Jurkat, Clone E6-1 (cell line): Measurements from ENCODE around the gene C11orf71. TPM values are rescaled to one million over a fixed set of nuclear protein-coding genes. Genes with fewer than 3 reads are reported as not detected.

Source experiments
- DNase-seq: peaks from one replicate; pipeline ENCODE4 v3.0.0-alpha.2; 2011; ENCODE audit warnings: low read depth, low spot score
- H3K4me3 ChIP-seq: 2 replicates; pipeline ENCODE4 v1.5.1; 2011; ENCODE audit warnings: mild to moderate bottlenecking, low read length, control low read depth, moderate library complexity
- polyA plus RNA-seq: library from polyadenylated mRNA; unstranded; fragments of >200 nt; gene quantifications from one replicate; pipeline ENCODE4 v1.2.1, GENCODE V29; 2012; ENCODE audit warnings: missing spikeins; ENCODE audit not compliant: insufficient read length, insufficient read depth

The C11orf71 gene
- polyA plus RNA-seq: 7.3 TPM

GRCh38 chr11:114400216-114400914 lies at the start of gene C11orf71, which contains the start of gene RBM7:
Gene C11orf71 (minus strand): TSS chr11:114400511. CDS start chr11:114400331, 180 bp downstream.
Gene RBM7 (plus strand): TSS chr11:114400666. CDS start chr11:114400672, 6 bp downstream.
- H3K4me3 ChIP-seq: peak within 1 kb of the TSS; percentile 84
- DNase-seq: peak; percentile 97

GRCh38 chr11:114449845-114450244 lies 49.5 kb upstream of the C11orf71 start:
- no peak for DNase-seq
- no peak overlapping the region for H3K4me3 ChIP-seq

- H3K4me3 ChIP-seq: no peak overlapping the region
- no peak for DNase-seq
These were observed 48.6 kb upstream of the C11orf71 start for GRCh38 chr11:114448749-114449482.

GRCh38 chr11:114447892-114448291 lies 47.6 kb upstream of the C11orf71 start:
- DNase-seq: no peak
- H3K4me3 ChIP-seq: no peak overlapping the region

- DNase-seq: no peak
- H3K4me3 ChIP-seq: no peak overlapping the region
These were observed 47.1 kb upstream of the C11orf71 start for GRCh38 chr11:114447444-114447843.

- no peak overlapping the region for H3K4me3 ChIP-seq
- no peak for DNase-seq
These were observed 42.2 kb upstream of the C11orf71 start for GRCh38 chr11:114442536-114442935.

- H3K4me3 ChIP-seq: no peak overlapping the region
- DNase-seq: no peak
These were observed 41.6 kb upstream of the C11orf71 start for GRCh38 chr11:114441921-114442320.

GRCh38 chr11:114440971-114441763 lies 40.9 kb upstream of the C11orf71 start:
- no peak for DNase-seq
- no peak overlapping the region for H3K4me3 ChIP-seq

GRCh38 chr11:114440121-114440860 lies 40.0 kb upstream of the C11orf71 start:
- DNase-seq: no peak
- H3K4me3 ChIP-seq: peak overlapping the region; percentile 95

GRCh38 chr11:114439229-114440120 lies 39.2 kb upstream of the C11orf71 start, which contains the start of gene REXO2:
Gene REXO2 (plus strand): TSS chr11:114439467. CDS start chr11:114439529, 62 bp downstream.
- peak; percentile 93 for DNase-seq
- H3K4me3 ChIP-seq: peak within 1 kb of the TSS; percentile 95

- H3K4me3 ChIP-seq: no peak overlapping the region
- DNase-seq: no peak
These were observed 38.0 kb upstream of the C11orf71 start for GRCh38 chr11:114438303-114438702.

GRCh38 chr11:114433376-114433775 lies 33.1 kb upstream of the C11orf71 start:
- no peak for DNase-seq
- no peak overlapping the region for H3K4me3 ChIP-seq

- H3K4me3 ChIP-seq: no peak overlapping the region
These were observed 32.6 kb upstream of the C11orf71 start for GRCh38 chr11:114432893-114433292.

GRCh38 chr11:114430290-114430689 lies 30.0 kb upstream of the C11orf71 start:
- no peak for DNase-seq

More at GRCh38 chr11:114432893-114433292, 32.6 kb upstream of the C11orf71 start:
- no peak for DNase-seq

GRCh38 chr11:114426280-114426679 lies 26.0 kb upstream of the C11orf71 start:
- no peak for DNase-seq
- H3K4me3 ChIP-seq: no peak overlapping the region

More at GRCh38 chr11:114430290-114430689, 30.0 kb upstream of the C11orf71 start:
- H3K4me3 ChIP-seq: no peak overlapping the region

GRCh38 chr11:114416441-114416961 lies 16.2 kb upstream of the C11orf71 start:
- H3K4me3 ChIP-seq: no peak overlapping the region
- DNase-seq: no peak

GRCh38 chr11:114413958-114414357 lies 13.6 kb upstream of the C11orf71 start:
- no peak overlapping the region for H3K4me3 ChIP-seq
- DNase-seq: no peak

GRCh38 chr11:114412946-114413345 lies 12.6 kb upstream of the C11orf71 start:
- DNase-seq: no peak
- H3K4me3 ChIP-seq: no peak overlapping the region
